SK-N-SH treated with all-trans-retinoic acid at 6 μM for 48 hours (cell line): ENCODE data around the gene TES.

Experiments
- ATAC-seq: fragments of 200-7000 bp; cut with Tn5 transposase; 3 replicates; pipeline ENCODE4 v1.9.1; 2020; ENCODE audit warnings: mild to moderate bottlenecking, moderate library complexity
- ARNTL ChIP-seq: fragments of 450-650 bp; formaldehyde crosslinking; IDR thresholded peaks from 2 replicates; pipeline ENCODE4 v1.5.0; 2020; ENCODE audit warnings: low read depth, mild to moderate bottlenecking, moderate library complexity, borderline replicate concordance
- BACH2 ChIP-seq: fragments of 250-450 bp; sonication (Bioruptor Pico); IDR thresholded peaks from 2 replicates; pipeline ENCODE4 v1.9.0; 2021; ENCODE audit warnings: mild to moderate bottlenecking, borderline replicate concordance
- CREB5 ChIP-seq: fragments of 250-450 bp; sonication (Bioruptor Pico); IDR thresholded peaks from 2 replicates; pipeline ENCODE4 v1.5.1; 2020; ENCODE audit warnings: low read depth, mild to moderate bottlenecking, moderate library complexity
- CSDC2 ChIP-seq: fragments of 250-450 bp; sonication (Bioruptor Pico); IDR thresholded peaks from 2 replicates; pipeline ENCODE4 v1.5.0; 2020; ENCODE audit warnings: mild to moderate bottlenecking, moderate library complexity
- CSRNP3 ChIP-seq: fragments of 250-450 bp; sonication (Bioruptor Pico); IDR thresholded peaks from 2 replicates; pipeline ENCODE4 v1.5.1; 2021; ENCODE audit warnings: mild to moderate bottlenecking, moderate library complexity
- ESRRG ChIP-seq: fragments of 250-450 bp; sonication (Bioruptor Pico); IDR thresholded peaks from 2 replicates; pipeline ENCODE4 v1.6.1; 2021; ENCODE audit warnings: mild to moderate bottlenecking
- GLIS3 ChIP-seq: fragments of 250-450 bp; sonication (Bioruptor Pico); IDR thresholded peaks from 2 replicates; pipeline ENCODE4 v1.5.0; 2020; ENCODE audit warnings: mild to moderate bottlenecking, moderate library complexity
- ISL1 ChIP-seq: fragments of 250-450 bp; sonication (Bioruptor Pico); IDR thresholded peaks from 2 replicates; pipeline ENCODE4 v2.1.2; 2022; ENCODE audit warnings: mild to moderate bottlenecking, moderate library complexity
- POU6F1 ChIP-seq: fragments of 250-450 bp; sonication (Bioruptor Pico); IDR thresholded peaks from 2 replicates; pipeline ENCODE4 v1.8.0; 2021; ENCODE audit warnings: low read depth, mild to moderate bottlenecking, moderate library complexity, borderline replicate concordance
- PPARA ChIP-seq: fragments of 250-450 bp; sonication (Bioruptor Pico); IDR thresholded peaks from 2 replicates; pipeline ENCODE4 v1.5.0; 2020; ENCODE audit warnings: mild to moderate bottlenecking, borderline replicate concordance
- RARB ChIP-seq: fragments of 250-450 bp; sonication (Bioruptor Pico); IDR thresholded peaks from 2 replicates; pipeline ENCODE4 v1.8.0; 2021; ENCODE audit warnings: mild to moderate bottlenecking, moderate library complexity
- SNAI2 ChIP-seq: fragments of 250-450 bp; sonication (Bioruptor Pico); IDR thresholded peaks from 2 replicates; pipeline ENCODE4 v1.5.0; 2020; ENCODE audit warnings: mild to moderate bottlenecking, moderate library complexity
- TCF4 ChIP-seq: fragments of 250-450 bp; sonication (Bioruptor Pico); IDR thresholded peaks from 2 replicates; pipeline ENCODE4 v1.8.0; 2021; ENCODE audit warnings: mild to moderate bottlenecking, moderate library complexity, borderline replicate concordance
- TOX ChIP-seq: fragments of 250-450 bp; sonication (Bioruptor Pico); IDR thresholded peaks from 2 replicates; pipeline ENCODE4 v1.8.0; 2021; ENCODE audit warnings: mild to moderate bottlenecking, moderate library complexity, borderline replicate concordance
- TSHZ2 ChIP-seq: fragments of 250-450 bp; sonication (Bioruptor Pico); IDR thresholded peaks from 2 replicates; pipeline ENCODE4 v1.5.0; 2020; ENCODE audit warnings: mild to moderate bottlenecking, moderate library complexity
- ZC3H10 ChIP-seq: fragments of 250-450 bp; sonication (Bioruptor Pico); IDR thresholded peaks from 2 replicates; pipeline ENCODE4 v1.5.1; 2021; ENCODE audit warnings: mild to moderate bottlenecking, moderate library complexity
- ZFP3 ChIP-seq: fragments of 250-450 bp; sonication (Bioruptor Pico); IDR thresholded peaks from 2 replicates; pipeline ENCODE4 v1.5.0; 2020; ENCODE audit warnings: mild to moderate bottlenecking, moderate library complexity
- ZFP30 ChIP-seq: fragments of 450-650 bp; formaldehyde crosslinking; IDR thresholded peaks from 2 replicates; pipeline ENCODE4 v1.5.0; 2022; ENCODE audit warnings: mild to moderate bottlenecking, moderate library complexity
- ZNF565 ChIP-seq: fragments of 450-650 bp; formaldehyde crosslinking; conservative IDR thresholded peaks from 2 replicates; pipeline ENCODE4 v1.5.0; 2020; ENCODE audit warnings: low read depth, mild to moderate bottlenecking, moderate library complexity
- ZNF70 ChIP-seq: fragments of 450-650 bp; formaldehyde crosslinking; IDR thresholded peaks from 2 replicates; pipeline ENCODE4 v1.5.0; 2020; ENCODE audit warnings: mild to moderate bottlenecking, moderate library complexity
- ZNF8 ChIP-seq: fragments of 450-650 bp; formaldehyde crosslinking; IDR thresholded peaks from 2 replicates; pipeline ENCODE4 v1.5.0; 2020; ENCODE audit warnings: mild to moderate bottlenecking, moderate library complexity
- TF ChIP-seq, protein P1 (sequence below): fragments of 250-450 bp; sonication (Bioruptor Pico); IDR thresholded peaks from 2 replicates; pipeline ENCODE4 v1.8.0; 2020; ENCODE audit warnings: mild to moderate bottlenecking, moderate library complexity, borderline replicate concordance

Gene TES

DNA sequence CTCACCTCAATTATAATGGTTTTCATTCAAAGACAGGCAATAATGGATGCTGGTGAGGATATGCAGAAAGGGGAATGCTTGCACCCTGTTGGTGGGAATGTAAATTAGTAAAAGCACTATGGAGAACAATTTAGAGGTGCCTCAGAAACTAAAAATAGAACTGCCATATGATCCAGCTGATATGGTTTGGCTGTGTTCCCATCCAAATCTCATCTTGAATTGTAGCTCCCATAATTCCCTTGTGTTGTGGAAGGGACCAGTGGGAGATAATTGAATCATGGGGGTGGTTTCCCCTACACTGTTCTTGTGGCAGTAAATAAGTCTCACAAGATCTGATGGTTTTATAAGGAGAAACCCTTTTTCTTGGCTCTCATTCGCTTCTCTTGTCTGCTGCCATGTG, 87.7 kb downstream of the TES start:
- TF ChIP-seq, protein P1, sequence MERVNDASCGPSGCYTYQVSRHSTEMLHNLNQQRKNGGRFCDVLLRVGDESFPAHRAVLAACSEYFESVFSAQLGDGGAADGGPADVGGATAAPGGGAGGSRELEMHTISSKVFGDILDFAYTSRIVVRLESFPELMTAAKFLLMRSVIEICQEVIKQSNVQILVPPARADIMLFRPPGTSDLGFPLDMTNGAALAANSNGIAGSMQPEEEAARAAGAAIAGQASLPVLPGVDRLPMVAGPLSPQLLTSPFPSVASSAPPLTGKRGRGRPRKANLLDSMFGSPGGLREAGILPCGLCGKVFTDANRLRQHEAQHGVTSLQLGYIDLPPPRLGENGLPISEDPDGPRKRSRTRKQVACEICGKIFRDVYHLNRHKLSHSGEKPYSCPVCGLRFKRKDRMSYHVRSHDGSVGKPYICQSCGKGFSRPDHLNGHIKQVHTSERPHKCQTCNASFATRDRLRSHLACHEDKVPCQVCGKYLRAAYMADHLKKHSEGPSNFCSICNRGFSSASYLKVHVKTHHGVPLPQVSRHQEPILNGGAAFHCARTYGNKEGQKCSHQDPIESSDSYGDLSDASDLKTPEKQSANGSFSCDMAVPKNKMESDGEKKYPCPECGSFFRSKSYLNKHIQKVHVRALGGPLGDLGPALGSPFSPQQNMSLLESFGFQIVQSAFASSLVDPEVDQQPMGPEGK (CRISPR knock-in tag), result no peak
- TF ChIP-seq TOX (CRISPR knock-in tag), result no peak
- TF ChIP-seq CSDC2 (CRISPR knock-in tag), result no peak
- no peak for TF ChIP-seq ISL1 (CRISPR knock-in tag)
- TF ChIP-seq CREB5 (CRISPR knock-in tag), result no peak
- TF ChIP-seq ZNF8 (CRISPR knock-in tag), result no peak
- no peak for TF ChIP-seq TCF4 (CRISPR knock-in tag)
- no peak for TF ChIP-seq TSHZ2
- no peak for TF ChIP-seq CSRNP3 (CRISPR knock-in tag)
- TF ChIP-seq GLIS3 (CRISPR knock-in tag), result no peak
- TF ChIP-seq PPARA (CRISPR knock-in tag), result no peak
- no peak for TF ChIP-seq BACH2 (CRISPR knock-in tag)
- TF ChIP-seq ZFP30 (CRISPR knock-in tag), result no peak
- no peak for TF ChIP-seq RARB (CRISPR knock-in tag)
- no peak for TF ChIP-seq ZFP3 (CRISPR knock-in tag)
- TF ChIP-seq POU6F1 (CRISPR knock-in tag), result no peak
- no peak for TF ChIP-seq ARNTL (CRISPR knock-in tag)
- TF ChIP-seq ZNF565, result no peak
- no peak for TF ChIP-seq SNAI2
- no peak for ATAC-seq

GRCh38 chr7:116298576-116298975, 88.2 kb downstream of the TES start:
- no peak for ATAC-seq
- TF ChIP-seq CSRNP3 (CRISPR knock-in tag) (no peak), ESRRG (CRISPR knock-in tag) (no peak), TCF4 (CRISPR knock-in tag) (no peak), ZNF8 (CRISPR knock-in tag) (no peak), ISL1 (CRISPR knock-in tag) (no peak), GLIS3 (CRISPR knock-in tag) (no peak), POU6F1 (CRISPR knock-in tag) (no peak), ZNF70 (CRISPR knock-in tag) (no peak), ZFP30 (CRISPR knock-in tag) (no peak), ZC3H10 (no peak), TSHZ2 (no peak), SNAI2 (no peak), TOX (CRISPR knock-in tag) (no peak), ZNF565 (no peak)
- TF ChIP-seq, protein P1 (CRISPR knock-in tag), result no peak
